Natural killer cell treated with Interleukin-12 subunit alpha and Interleukin-12 subunit beta and Interleukin-15 and Interleukin-18, amount 100 ng/mL, for 72 hours (primary cell): ENCODE data around the gene DENND5B. TPM values are rescaled to one million over a fixed set of nuclear protein-coding genes. Genes with fewer than 3 reads are reported as not detected.

ENCODE experiments used
- ATAC-seq, 2 donors: fragments of 150-1000 bp; cut with Tn5 transposase in 1 of 2; sonication (Bioruptor Pico), chemical (Tn5 transposase) in 1 of 2; 2 replicates each; pipeline ENCODE4 v1.10.0; 2021
- DNase-seq: peaks from one replicate; pipeline ENCODE4 v3.0.0; 2022; ENCODE audit warnings: low spot score
- H3K27ac Mint-ChIP-seq, 2 donors: 1 replicate in 1 of 2; 2 replicates in 1 of 2; pipeline ENCODE4 v1.8.0; 2022; ENCODE audit warnings: mixed read lengths in 2 of 2, mild to moderate bottlenecking in 1 of 2, moderate library complexity in 1 of 2
- H3K27me3 Mint-ChIP-seq, 2 donors: 1 replicate in 1 of 2; 2 replicates in 1 of 2; pipeline ENCODE4 v1.8.0; 2022; ENCODE audit warnings: mixed read lengths in 2 of 2
- H3K36me3 Mint-ChIP-seq: one replicate; pipeline ENCODE4 v1.8.0; 2022; ENCODE audit warnings: mixed read lengths
- H3K4me1 Mint-ChIP-seq, 2 donors: 1 replicate in 1 of 2; 2 replicates in 1 of 2; pipeline ENCODE4 v1.8.0; 2022; ENCODE audit warnings: low read depth in 2 of 2, mixed read lengths in 2 of 2, mild to moderate bottlenecking in 1 of 2
- H3K4me3 Mint-ChIP-seq: one replicate; pipeline ENCODE4 v1.8.0; 2022; ENCODE audit warnings: mixed read lengths
- H3K9me3 Mint-ChIP-seq: 2 replicates; pipeline ENCODE4 v1.8.0; 2022; ENCODE audit warnings: mixed read lengths
- total RNA-seq, 2 donors: library from RNA; stranded (reverse); gene quantifications; one replicate each; pipeline ENCODE4 v1.2.3, GENCODE V29; 2022

DENND5B gene
- total RNA-seq, 2 donors from 2014 or later = 0.05 to 0.95 TPM

DNA sequence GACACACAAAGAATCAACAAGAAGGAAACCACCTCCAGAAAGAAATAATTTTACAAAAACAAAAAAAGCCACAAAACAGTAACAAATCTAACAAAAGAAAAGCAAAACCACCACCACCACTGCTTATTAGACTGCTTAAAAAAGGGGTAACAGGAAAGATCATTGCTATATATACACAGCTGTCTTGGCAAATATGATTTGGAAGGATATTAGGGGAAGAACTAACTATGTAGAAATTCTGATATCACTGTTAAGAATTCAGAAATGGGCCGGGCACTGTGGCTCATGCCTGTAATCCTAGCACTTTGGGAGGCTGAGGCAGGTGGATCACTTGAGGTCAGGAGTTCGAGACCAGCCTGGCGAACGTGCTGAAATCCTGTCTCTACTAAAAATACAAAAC lies 92.5 kb downstream of the DENND5B start:
- no peaks in the 10 kb centered on the region for H3K9me3 Mint-ChIP-seq
- H3K36me3 Mint-ChIP-seq = no peaks in the 10 kb centered on the region
- no peaks in the 10 kb centered on the region for H3K4me1 Mint-ChIP-seq
- ATAC-seq (no peak), DNase-seq (no peak)
- H3K27me3 Mint-ChIP-seq = peaks cover 2 to 12% of the 10 kb centered on the region in 2 donors
- H3K4me3 Mint-ChIP-seq = no peak overlapping the region
- no peak overlapping the region for H3K27ac Mint-ChIP-seq

DNA sequence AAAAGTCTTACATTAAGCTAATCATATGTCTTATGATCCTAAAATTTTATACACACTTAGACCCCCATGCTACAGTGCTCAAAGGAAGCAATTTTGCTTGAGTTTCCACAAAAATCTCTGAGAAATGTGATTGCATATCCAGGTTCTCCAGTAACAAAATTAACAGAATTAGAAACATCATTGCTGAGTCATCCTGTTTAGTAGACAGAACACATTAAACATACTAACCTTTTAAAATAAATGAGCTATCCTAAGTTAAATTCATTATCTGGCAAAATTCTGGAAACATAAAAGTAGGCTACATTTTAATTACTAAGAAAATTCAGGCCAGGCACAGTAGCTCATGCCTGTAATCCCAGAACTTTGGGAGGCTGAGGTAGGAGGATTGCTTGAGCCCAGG lies 94.7 kb downstream of the DENND5B start:
- Mint-ChIP-seq H3K4me3 (no peak overlapping the region), H3K9me3 (no peaks in the 10 kb centered on the region), H3K27ac (no peak overlapping the region)

DNA sequence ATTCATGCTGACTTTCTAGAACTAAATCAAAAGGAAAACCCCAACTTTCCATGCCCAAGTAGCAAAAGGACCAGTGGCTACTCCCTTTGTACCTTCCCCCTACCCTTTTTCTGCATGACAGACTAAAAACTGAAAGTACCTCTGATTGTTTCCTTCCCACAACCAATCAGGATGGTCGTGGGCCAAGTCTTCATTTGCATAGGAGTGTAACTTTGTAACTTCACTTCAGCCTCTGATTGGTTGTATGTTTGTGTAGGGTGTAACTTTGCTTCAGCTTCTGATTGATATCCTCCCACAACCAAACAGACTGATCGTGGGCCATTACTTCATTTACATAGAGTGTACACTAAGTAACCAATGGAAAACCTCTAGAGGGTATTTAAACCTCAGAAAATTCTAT lies 96.5 kb downstream of the DENND5B start:
- Mint-ChIP-seq H3K9me3 (no peaks in the 10 kb centered on the region), H3K4me3 (no peak overlapping the region), H3K36me3 (no peaks in the 10 kb centered on the region), H3K27ac (no peak overlapping the region), H3K4me1 (no peaks in the 10 kb centered on the region), H3K27me3 (peaks cover 2 to 19% of the 10 kb centered on the region in 2 donors)
- DNase-seq (no peak), ATAC-seq (no peak)

More for the DNA sequence above, 94.7 kb downstream of the DENND5B start:
- ATAC-seq = no peak
- no peak for DNase-seq
- H3K27me3 Mint-ChIP-seq = peaks cover 0 to 12% of the 10 kb centered on the region in 2 donors
- H3K36me3 Mint-ChIP-seq = no peaks in the 10 kb centered on the region
- no peaks in the 10 kb centered on the region for H3K4me1 Mint-ChIP-seq

DNA sequence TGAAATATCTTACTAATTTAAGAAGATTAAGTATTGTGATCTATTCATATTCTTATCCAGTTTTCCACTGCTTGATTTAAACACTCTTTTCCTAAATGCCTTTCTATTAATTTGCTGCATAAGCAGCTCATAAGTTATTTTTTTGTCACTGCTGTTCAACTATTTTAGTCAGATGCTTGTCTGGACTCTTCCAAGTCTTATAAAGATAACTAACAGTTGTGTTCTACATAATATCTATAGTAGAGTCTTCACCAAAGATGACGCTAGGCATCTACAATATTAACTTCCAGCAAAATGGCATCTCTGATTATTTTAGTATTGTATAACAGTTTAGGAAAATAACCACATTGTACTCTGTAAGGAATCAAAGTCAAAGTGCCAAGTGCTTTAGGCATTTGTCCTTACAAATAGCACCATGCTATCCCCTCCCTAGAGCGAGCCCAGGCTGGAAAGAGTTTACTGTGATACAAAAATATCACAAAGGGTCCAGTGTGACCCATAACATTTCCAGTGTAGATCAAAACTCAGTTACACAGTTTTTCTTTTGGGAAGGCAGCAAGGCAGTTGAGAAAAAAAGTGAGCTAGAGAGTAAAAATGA lies 98.2 kb downstream of the DENND5B start:
- DNase-seq (no peak), ATAC-seq (no peak)
- Mint-ChIP-seq H3K27me3 (peaks cover 2 to 19% of the 10 kb centered on the region in 2 donors), H3K4me3 (no peak overlapping the region), H3K9me3 (no peaks in the 10 kb centered on the region), H3K4me1 (no peaks in the 10 kb centered on the region), H3K27ac (no peak overlapping the region), H3K36me3 (no peaks in the 10 kb centered on the region)

DNA sequence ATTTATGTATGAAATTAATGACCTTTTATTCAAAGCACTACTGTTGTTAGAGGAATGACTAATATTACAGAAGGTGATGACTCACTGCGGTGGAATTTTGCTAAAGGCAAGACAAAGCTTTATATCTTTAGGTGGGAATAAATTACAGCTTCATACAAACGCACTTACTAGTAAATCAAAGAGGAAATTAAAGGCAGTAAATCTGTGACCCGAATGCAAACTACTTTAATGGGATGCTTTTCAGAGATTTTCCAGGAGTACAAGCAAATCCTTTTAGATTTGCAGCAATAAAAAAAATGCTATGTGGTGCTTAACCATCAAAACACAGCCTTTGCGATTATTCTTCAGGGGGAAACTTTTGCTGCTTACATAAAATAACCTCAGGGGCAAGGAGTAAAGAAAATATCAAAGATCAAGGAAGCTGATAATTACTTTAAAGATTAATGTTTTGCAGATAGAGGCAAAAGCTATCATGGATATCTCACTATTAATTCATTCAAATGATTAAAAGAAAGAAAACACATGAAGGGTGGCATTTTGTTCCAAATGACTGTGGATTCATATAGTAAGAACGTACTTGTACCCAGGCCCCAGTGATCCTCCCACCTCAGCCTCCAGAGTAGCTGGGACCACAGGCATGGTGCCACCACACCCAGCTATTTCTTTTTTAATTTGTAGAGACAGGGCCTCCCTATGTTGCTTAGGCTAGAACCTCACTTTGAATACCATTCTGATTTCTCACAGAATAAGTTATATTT lies 98.9 kb downstream of the DENND5B start:
- Mint-ChIP-seq H3K4me3 (no peak overlapping the region), H3K36me3 (no peaks in the 10 kb centered on the region), H3K27ac (no peak overlapping the region), H3K4me1 (no peaks in the 10 kb centered on the region), H3K9me3 (no peaks in the 10 kb centered on the region), H3K27me3 (peaks cover 2 to 19% of the 10 kb centered on the region in 2 donors)
- ATAC-seq = no peak
- no peak for DNase-seq

DNA sequence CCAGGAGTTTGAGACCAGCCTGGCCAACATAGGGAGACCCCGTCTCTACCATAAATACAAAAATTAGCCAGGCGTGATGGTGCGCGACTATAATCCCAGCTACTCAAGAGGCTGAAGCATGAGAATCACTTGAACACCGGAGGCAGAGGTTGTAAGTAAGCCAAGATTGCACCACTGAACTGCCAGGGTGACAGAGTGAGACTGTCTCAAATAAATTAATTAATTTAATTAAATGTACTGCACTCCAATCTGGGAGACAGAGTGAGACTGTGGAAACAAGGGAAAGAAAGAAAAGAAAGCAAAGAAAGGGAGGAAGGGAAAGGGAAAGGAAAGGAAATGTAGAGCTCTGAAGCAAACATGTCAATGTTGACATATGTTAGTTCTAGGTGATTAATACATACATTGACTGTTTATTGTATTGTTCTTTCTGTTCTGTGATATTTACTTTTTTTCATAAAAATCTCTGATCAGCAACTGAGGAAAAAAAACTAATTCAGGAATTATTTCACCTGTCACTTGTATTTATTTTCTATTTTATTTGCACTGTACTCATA lies 99.6 kb downstream of the DENND5B start:
- H3K36me3 Mint-ChIP-seq = no peaks in the 10 kb centered on the region
- H3K9me3 Mint-ChIP-seq = no peaks in the 10 kb centered on the region
- H3K27me3 Mint-ChIP-seq = peaks cover 2 to 19% of the 10 kb centered on the region in 2 donors
- DNase-seq = no peak
- H3K4me3 Mint-ChIP-seq = no peak overlapping the region
- ATAC-seq = no peak
- H3K4me1 Mint-ChIP-seq = no peaks in the 10 kb centered on the region
- no peak overlapping the region for H3K27ac Mint-ChIP-seq

DNA sequence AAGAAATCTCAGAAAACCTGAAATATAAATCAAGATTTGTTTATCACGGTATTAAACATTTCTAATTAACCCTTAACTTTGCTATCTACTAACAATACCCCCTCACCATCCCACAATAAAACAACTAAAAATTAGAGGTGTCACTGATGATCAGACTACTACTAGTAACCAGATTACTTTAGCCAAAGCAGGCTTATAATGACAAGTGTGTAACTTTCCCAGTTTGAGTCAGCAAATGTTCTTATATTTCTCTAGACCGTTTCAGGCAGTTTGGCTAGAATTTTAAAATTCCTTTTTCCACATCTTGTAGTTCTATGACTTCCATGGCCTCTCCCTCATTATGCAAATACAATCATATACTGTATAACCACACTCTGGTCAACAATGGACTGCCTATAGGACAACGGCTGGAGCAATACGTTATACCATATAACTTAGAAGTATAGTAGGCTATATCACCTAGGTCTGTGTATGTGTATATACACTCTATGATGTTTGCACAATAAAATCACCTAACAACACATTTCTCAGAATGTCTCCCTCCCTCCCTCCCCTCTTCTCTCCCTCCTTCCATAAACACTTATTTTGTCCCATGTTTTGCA lies 102.1 kb downstream of the DENND5B start:
- DNase-seq (no peak), ATAC-seq (no peak)
- Mint-ChIP-seq H3K9me3 (no peaks in the 10 kb centered on the region), H3K4me1 (no peaks in the 10 kb centered on the region), H3K4me3 (no peak overlapping the region), H3K27ac (no peak overlapping the region), H3K36me3 (no peaks in the 10 kb centered on the region), H3K27me3 (peaks cover 2 to 16% of the 10 kb centered on the region in 2 donors)

DNA sequence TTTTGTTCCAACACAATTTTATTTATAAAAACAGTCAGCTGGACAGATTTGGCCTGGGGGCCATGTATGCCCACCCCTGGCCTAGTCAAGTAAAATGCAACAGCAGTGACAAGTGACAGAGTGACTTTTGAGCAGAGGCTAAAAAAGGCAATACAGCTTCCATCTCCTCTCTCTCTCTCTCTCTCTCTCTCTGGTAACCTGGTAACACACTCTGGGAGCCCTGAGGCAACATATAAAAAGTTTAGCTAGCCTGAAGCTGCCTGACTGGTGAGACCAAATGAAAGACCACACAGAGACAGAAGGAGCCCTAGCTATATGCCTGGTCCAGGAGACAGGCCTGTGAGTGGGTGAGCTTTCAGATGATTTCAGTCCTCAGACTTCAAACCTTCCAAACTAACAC lies 105.4 kb downstream of the DENND5B start:
- Mint-ChIP-seq H3K27me3 (peaks cover 2 to 24% of the 10 kb centered on the region in 2 donors), H3K27ac (no peak overlapping the region), H3K4me3 (no peak overlapping the region), H3K36me3 (no peaks in the 10 kb centered on the region), H3K4me1 (no peaks in the 10 kb centered on the region), H3K9me3 (no peaks in the 10 kb centered on the region)
- DNase-seq (no peak), ATAC-seq (no peak)

DNA sequence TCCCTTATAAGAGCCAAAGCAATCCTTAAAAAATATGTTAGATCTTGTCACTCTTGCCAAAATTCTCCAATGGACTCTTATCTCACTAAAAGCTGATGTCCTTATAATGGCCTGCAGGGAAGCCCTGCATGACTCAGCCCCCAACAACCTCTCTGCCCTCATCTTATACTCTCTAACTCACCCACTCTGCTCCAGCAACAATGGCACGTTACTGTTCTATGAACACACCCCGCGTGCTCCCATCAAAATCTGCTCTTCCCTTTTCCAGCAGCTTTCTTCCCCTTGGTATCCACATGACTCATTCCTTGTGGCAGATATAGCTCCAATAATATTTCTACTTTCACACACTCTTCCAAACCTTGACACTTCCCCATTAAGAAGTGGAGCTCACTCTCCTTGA lies 108.1 kb downstream of the DENND5B start:
- H3K36me3 Mint-ChIP-seq = no peaks in the 10 kb centered on the region

DNA sequence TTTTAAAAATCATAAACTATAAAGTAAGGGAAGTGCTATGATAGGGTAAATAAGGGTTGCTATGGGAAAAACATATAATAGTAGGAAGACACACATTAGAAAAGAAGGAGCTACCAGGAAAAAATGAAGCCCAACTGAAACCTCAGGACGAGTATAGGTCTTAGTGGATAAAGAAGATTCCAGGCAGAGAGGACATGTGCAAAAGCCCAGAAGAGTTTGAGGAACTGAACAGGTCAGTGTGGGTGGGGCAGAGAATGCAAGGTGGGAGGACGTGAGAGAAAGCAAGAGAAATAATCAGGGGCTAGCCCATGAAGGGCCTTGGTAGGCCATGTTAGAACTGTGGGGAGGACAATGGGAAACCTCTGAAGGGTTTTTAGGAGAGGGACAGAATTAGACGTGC lies 109.5 kb downstream of the DENND5B start:
- no peaks in the 10 kb centered on the region for H3K9me3 Mint-ChIP-seq
- no peak overlapping the region for H3K4me3 Mint-ChIP-seq
- DNase-seq (no peak), ATAC-seq (no peak)
- H3K36me3 Mint-ChIP-seq = no peaks in the 10 kb centered on the region
- H3K27me3 Mint-ChIP-seq = peaks cover 0 to 10% of the 10 kb centered on the region in 2 donors
- no peak overlapping the region for H3K27ac Mint-ChIP-seq
- no peaks in the 10 kb centered on the region for H3K4me1 Mint-ChIP-seq

More for the DNA sequence above, 108.1 kb downstream of the DENND5B start:
- Mint-ChIP-seq H3K27ac (no peak overlapping the region), H3K27me3 (peaks cover 0 to 10% of the 10 kb centered on the region in 2 donors), H3K4me1 (no peaks in the 10 kb centered on the region), H3K4me3 (no peak overlapping the region), H3K9me3 (no peaks in the 10 kb centered on the region)
- DNase-seq = no peak
- ATAC-seq = no peak

DNA sequence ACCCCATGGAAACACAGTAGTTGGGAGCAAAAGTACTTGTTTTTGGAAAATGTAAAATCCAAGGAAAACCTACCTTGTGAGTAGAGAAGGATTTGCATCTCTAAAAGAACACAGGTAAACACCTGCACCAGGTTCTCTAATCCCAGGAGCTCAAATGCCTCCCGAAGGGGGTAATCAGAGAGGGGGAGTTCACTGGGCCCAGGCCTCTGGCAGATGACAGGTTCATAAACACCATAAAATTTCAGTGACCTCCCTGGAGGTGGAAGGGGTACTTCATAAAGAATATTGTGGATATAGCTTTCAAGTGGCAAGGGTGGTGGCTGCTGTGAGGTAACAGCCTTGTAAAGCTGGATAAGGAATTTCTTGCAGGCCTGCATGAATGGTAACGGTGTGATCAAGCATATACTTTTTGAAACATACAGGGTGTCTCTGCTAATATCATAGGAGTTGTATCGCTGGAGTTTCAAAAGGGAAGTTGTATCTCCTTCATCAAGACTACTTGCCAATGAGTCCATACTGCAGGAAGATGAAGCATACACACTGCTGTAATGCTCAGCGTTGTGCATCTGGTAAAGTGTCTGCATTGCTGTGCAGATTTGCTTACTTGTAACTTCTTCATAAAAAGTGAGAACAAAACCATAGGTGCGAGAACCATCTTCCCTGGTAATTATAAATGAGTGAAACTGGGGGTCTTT lies 111.3 kb downstream of the DENND5B start:
- H3K27ac Mint-ChIP-seq = no peak overlapping the region
- H3K36me3 Mint-ChIP-seq = no peaks in the 10 kb centered on the region
- DNase-seq (no peak), ATAC-seq (no peak)
- peaks cover 0 to 10% of the 10 kb centered on the region in 2 donors for H3K27me3 Mint-ChIP-seq
- no peaks in the 10 kb centered on the region for H3K4me1 Mint-ChIP-seq
- no peak overlapping the region for H3K4me3 Mint-ChIP-seq
- no peaks in the 10 kb centered on the region for H3K9me3 Mint-ChIP-seq

DNA sequence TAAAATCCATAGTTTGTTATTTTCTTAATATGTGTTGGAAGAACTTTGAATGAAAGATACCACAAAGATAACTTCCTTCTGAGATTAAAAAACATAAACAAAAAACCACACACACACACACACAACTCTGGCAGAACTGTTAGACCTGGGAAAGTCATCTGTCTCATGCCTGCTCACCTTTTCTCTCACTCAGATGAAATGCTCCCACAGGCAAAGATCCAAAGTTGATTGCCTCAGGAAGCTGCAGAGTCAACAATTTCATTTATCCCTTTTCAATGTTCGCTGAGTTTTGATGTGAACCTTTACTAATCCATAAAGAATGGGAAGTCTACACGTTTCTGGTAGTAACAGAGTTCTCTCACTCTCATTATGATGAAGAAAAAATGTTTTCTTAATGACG lies 112.0 kb downstream of the DENND5B start:
- no peaks in the 10 kb centered on the region for H3K9me3 Mint-ChIP-seq
- H3K36me3 Mint-ChIP-seq = no peaks in the 10 kb centered on the region
- H3K27ac Mint-ChIP-seq = no peak overlapping the region
- ATAC-seq = no peak
- DNase-seq = no peak
- peaks cover 0 to 10% of the 10 kb centered on the region in 2 donors for H3K27me3 Mint-ChIP-seq
- no peaks in the 10 kb centered on the region for H3K4me1 Mint-ChIP-seq
- no peak overlapping the region for H3K4me3 Mint-ChIP-seq

DNA sequence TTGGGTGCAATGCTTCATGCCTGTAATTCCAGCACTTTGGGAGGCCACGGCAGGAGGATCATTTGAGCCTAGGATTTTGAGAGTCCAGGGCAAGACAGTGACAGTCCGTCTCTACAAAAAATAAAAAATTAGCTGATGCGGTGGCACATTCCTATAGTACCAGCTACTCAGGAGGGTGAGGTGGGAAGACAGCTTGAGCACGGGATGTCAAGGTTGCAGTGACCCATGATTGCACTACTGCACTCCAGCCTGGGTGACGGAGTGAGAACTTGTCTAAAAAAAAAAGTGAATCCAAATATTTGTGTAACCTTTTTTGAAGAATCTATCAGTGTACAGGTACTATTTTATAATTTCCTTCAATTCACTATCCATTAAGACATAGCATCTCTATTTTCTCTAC lies 112.5 kb downstream of the DENND5B start:
- Mint-ChIP-seq H3K36me3 (no peaks in the 10 kb centered on the region), H3K4me1 (no peaks in the 10 kb centered on the region), H3K9me3 (no peaks in the 10 kb centered on the region), H3K27ac (no peak overlapping the region), H3K27me3 (peaks cover 0 to 10% of the 10 kb centered on the region in 2 donors), H3K4me3 (no peak overlapping the region)
- DNase-seq (no peak), ATAC-seq (no peak)
